Loucy (cell line): ENCODE results near the gene RAET1L.

Experiments used
- H2AFZ ChIP-seq: fragments of 200-600 bp; sonication (generic); 2 replicates; pipeline ENCODE4 v1.6.0; 2016; ENCODE audit warnings: antibody characterized with exemption, mild to moderate bottlenecking, low read length, moderate library complexity
- H3F3A ChIP-seq: fragments of 200-600 bp; 2 replicates; pipeline ENCODE4 v1.6.0; 2016; ENCODE audit warnings: antibody characterized with exemption, low read depth, mild to moderate bottlenecking
- H3K27me3 ChIP-seq: fragments of 200-600 bp; sonication (generic); 2 replicates; pipeline ENCODE4 v1.6.1; 2014; ENCODE audit warnings: low read length, mild to moderate bottlenecking; ENCODE audit not compliant: insufficient read depth, poor library complexity, severe bottlenecking
- H3K36me3 ChIP-seq: fragments of 200-600 bp; sonication (generic); 2 replicates; pipeline ENCODE4 v1.6.1; 2016; ENCODE audit warnings: low read length; ENCODE audit not compliant: insufficient read depth
- H3K4me1 ChIP-seq: fragments of 200-600 bp; sonication (generic); 2 replicates; pipeline ENCODE4 v1.5.1; 2014; ENCODE audit warnings: low read length, mild to moderate bottlenecking; ENCODE audit not compliant: insufficient read depth, poor library complexity, severe bottlenecking
- H3K4me2 ChIP-seq: fragments of 200-600 bp; sonication (generic); 2 replicates; pipeline ENCODE4 v1.6.0; 2014; ENCODE audit warnings: antibody characterized with exemption, low read length, low read depth, mild to moderate bottlenecking; ENCODE audit not compliant: poor library complexity, severe bottlenecking
- H3K4me3 ChIP-seq: fragments of 200-600 bp; sonication (generic); 2 replicates; pipeline ENCODE4 v1.5.1; 2014; ENCODE audit warnings: low read length, mild to moderate bottlenecking, mixed read lengths; ENCODE audit not compliant: poor library complexity, severe bottlenecking
- H3K79me2 ChIP-seq: fragments of 200-600 bp; sonication (generic); 2 replicates; pipeline ENCODE4 v1.6.1; 2014; ENCODE audit warnings: low read length; ENCODE audit not compliant: insufficient read depth
- H3K9ac ChIP-seq: fragments of 200-600 bp; sonication (generic); 2 replicates; pipeline ENCODE4 v1.6.0; 2014; ENCODE audit warnings: mild to moderate bottlenecking, low read depth, low read length, moderate library complexity; ENCODE audit not compliant: poor library complexity, severe bottlenecking
- H3K9me2 ChIP-seq: fragments of 200-600 bp; sonication (generic); replicated peaks from 2 replicates; pipeline ENCODE4 v1.6.1; 2016; ENCODE audit warnings: low read depth, low read length, mixed read lengths
- H3K9me3 ChIP-seq: fragments of 200-600 bp; sonication (generic); 2 replicates; pipeline ENCODE4 v1.6.1; 2014; ENCODE audit warnings: mild to moderate bottlenecking, antibody characterized with exemption, low read length, low read depth; ENCODE audit not compliant: insufficient read depth
- H4K20me1 ChIP-seq: fragments of 200-600 bp; sonication (generic); 2 replicates; pipeline ENCODE4 v1.6.0; 2014; ENCODE audit warnings: antibody characterized with exemption, low read length, mild to moderate bottlenecking; ENCODE audit not compliant: insufficient read depth, poor library complexity, severe bottlenecking
- CTCF ChIP-seq: fragments of 200-600 bp; sonication (generic); conservative IDR thresholded peaks from 2 replicates; pipeline ENCODE4 v1.5.1; 2014; ENCODE audit warnings: mild to moderate bottlenecking, antibody characterized with exemption, low read length
- EZH2phosphoT487 ChIP-seq: fragments of 200-600 bp; IDR thresholded peaks from 2 replicates; pipeline ENCODE4 v1.6.1; 2018; ENCODE audit warnings: antibody characterized with exemption, mild to moderate bottlenecking, moderate library complexity, borderline replicate concordance

Gene RAET1L

GRCh38 chr6:149990661-149991471 is 34.5 kb downstream of the RAET1L start:
- Histone ChIP-seq H3K36me3 (no peaks in the 10 kb centered on the region), H3K4me3 (peak overlapping the region; percentile 71), H3K4me2 (peak overlapping the region; percentile 81), H2AFZ (peak overlapping the region; percentile 76), H3K4me1 (peaks cover 20% of the 10 kb centered on the region), H3F3A (no peaks in the 10 kb centered on the region), H3K9me3 (no peaks in the 10 kb centered on the region), H3K9me2 (no peaks in the 10 kb centered on the region), H3K9ac (peak overlapping the region; percentile 59), H3K79me2 (no peaks in the 10 kb centered on the region), H4K20me1 (no peaks in the 10 kb centered on the region), H3K27me3 (peaks cover 12% of the 10 kb centered on the region)
- no peak for TF ChIP-seq EZH2phosphoT487
- no peak for TF ChIP-seq CTCF

- Histone ChIP-seq H3K36me3 (no peaks in the 10 kb centered on the region), H3K79me2 (no peaks in the 10 kb centered on the region), H3K4me1 (peaks cover 16% of the 10 kb centered on the region), H3K9me3 (no peaks in the 10 kb centered on the region), H3K27me3 (peaks cover 12% of the 10 kb centered on the region), H3K9me2 (no peaks in the 10 kb centered on the region), H4K20me1 (no peaks in the 10 kb centered on the region), H2AFZ (peak overlapping the region; percentile 76), H3F3A (no peaks in the 10 kb centered on the region), H3K4me3 (peak overlapping the region; percentile 71), H3K9ac (no peak overlapping the region), H3K4me2 (peak overlapping the region; percentile 81)
- TF ChIP-seq CTCF (no peak), EZH2phosphoT487 (no peak)
Measured at GRCh38 chr6:149990212-149990660, 35.1 kb downstream of the RAET1L start.

GRCh38 chr6:149988550-149989346 is 36.6 kb downstream of the RAET1L start:
- H2AFZ ChIP-seq: no peak overlapping the region
- H3K79me2 ChIP-seq: no peaks in the 10 kb centered on the region
- H4K20me1 ChIP-seq: no peaks in the 10 kb centered on the region
- H3K4me2 ChIP-seq: no peak overlapping the region
- peaks cover 12% of the 10 kb centered on the region for H3K27me3 ChIP-seq
- H3K4me1 ChIP-seq: peaks cover 16% of the 10 kb centered on the region
- no peak overlapping the region for H3K4me3 ChIP-seq
- H3K9ac ChIP-seq: no peak overlapping the region
- H3K9me3 ChIP-seq: no peaks in the 10 kb centered on the region
- H3K36me3 ChIP-seq: no peaks in the 10 kb centered on the region
- TF ChIP-seq CTCF (no peak), EZH2phosphoT487 (no peak)
- H3K9me2 ChIP-seq: no peaks in the 10 kb centered on the region
- H3F3A ChIP-seq: no peaks in the 10 kb centered on the region
